ENCODE results near the gene SLC25A23. TPM values are rescaled to one million over a fixed set of nuclear protein-coding genes. Genes with fewer than 3 reads are reported as not detected.

Gene SLC25A23
- total RNA-seq, 1 experiment from 2014 or later: 42.9 TPM

DNA sequence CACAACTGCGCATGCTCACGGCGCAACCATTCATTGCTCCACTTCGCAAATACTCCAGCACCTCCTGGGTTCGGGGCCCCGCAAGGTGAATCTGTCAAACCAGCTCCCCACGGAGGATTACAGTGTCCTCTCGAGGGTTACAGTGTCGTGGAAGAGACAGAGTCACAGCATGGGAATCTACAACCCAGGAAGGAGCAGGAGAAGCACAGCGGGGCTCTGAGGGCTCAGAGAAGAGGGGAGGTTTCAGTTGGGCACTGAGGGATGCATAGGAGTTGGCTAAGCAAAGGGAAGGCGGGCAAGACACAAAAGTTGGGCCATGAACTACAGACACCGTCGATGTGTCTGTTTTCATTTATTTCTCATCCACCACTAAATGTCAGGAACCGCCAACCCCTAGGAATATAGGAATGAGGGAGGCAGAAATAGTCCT is 65.6 kb downstream of the SLC25A23 start:
- H3K4me1 ChIP-seq (ENCODE audit: insufficient read depth, low read length): peaks cover 3% of the 10 kb centered on the region; the same call in 1 of the 2 replicates
- H4K91ac ChIP-seq (ENCODE audit: insufficient read length, low read depth, low read length): no peak overlapping the region
- H4K5ac ChIP-seq (ENCODE audit: insufficient read length, low read depth, low read length): no peak overlapping the region
- no peak overlapping the region for H2BK20ac ChIP-seq (ENCODE audit: low read depth, low read length, poor library complexity, severe bottlenecking)
- Mint-ChIP-seq H3K36me3 (ENCODE audit: insufficient read depth in 1 of 3, low read depth in 3 of 3) (peaks cover 6 to 20% (median 15%) of the 10 kb centered on the region in 3 experiments), H3K4me3 (peak overlapping the region; percentile 97), H3K4me1 (peaks cover 18 to 26% of the 10 kb centered on the region in 2 experiments), H3K27me3 (ENCODE audit: low read depth) (no peaks in the 10 kb centered on the region), H3K27ac (peak overlapping the region; percentile 94 to 98 (median 98)), H3K9me3 (no peaks in the 10 kb centered on the region)
- no peak overlapping the region for H2BK5ac ChIP-seq (ENCODE audit: insufficient read length, low read length)
- no peak overlapping the region for H3K18ac ChIP-seq (ENCODE audit: insufficient read length, low read depth, low read length)
- peak overlapping the region; percentile 64 for H3K9ac ChIP-seq (ENCODE audit: extremely low read depth, insufficient read length, low read length)
- no peaks in the 10 kb centered on the region for H3K9me3 ChIP-seq (ENCODE audit: control insufficient read depth, low read depth, low read length)
- H3K4ac ChIP-seq (ENCODE audit: low read depth, low read length): no peak overlapping the region
- H2AFZ ChIP-seq (ENCODE audit: low read length): no peak overlapping the region
- H3K27me3 ChIP-seq (ENCODE audit: insufficient read depth, low read length): no peaks in the 10 kb centered on the region
- H2BK12ac ChIP-seq (ENCODE audit: insufficient read length, low read depth, low read length): no peak overlapping the region
- WGBS (ENCODE audit: extremely low coverage, insufficient read length, low lambda C conversion rate): no CpG with 5 or more reads among the region's 14 CpGs
- peaks cover 6% of the 10 kb centered on the region for H3K23me2 ChIP-seq (ENCODE audit: insufficient read length, low read depth, low read length, poor library complexity, severe bottlenecking)
- H3K23ac ChIP-seq (ENCODE audit: insufficient read length, low read depth, low read length): no peak overlapping the region
- no peak overlapping the region for H2BK120ac ChIP-seq (ENCODE audit: low read depth, low read length, poor library complexity, severe bottlenecking)
- no peak overlapping the region for H3K27ac ChIP-seq (ENCODE audit: insufficient read length, low read depth, low read length)
- H3K79me1 ChIP-seq (ENCODE audit: insufficient read depth, low read depth, low read length, poor library complexity, severe bottlenecking): peaks cover 9% of the 10 kb centered on the region
- no peak overlapping the region for H3K56ac ChIP-seq (ENCODE audit: insufficient read length, low read depth, low read length)
- no peak overlapping the region for H4K8ac ChIP-seq (replicated peaks; ENCODE audit: insufficient read length, low read depth, low read length)
- H2AK5ac ChIP-seq (ENCODE audit: insufficient read length, low read length): no peak overlapping the region
- H3K79me2 ChIP-seq (ENCODE audit: insufficient read depth, low read length): peaks cover 3% of the 10 kb centered on the region; the same call in 1 of the 2 replicates
- no peak overlapping the region for H3K14ac ChIP-seq (ENCODE audit: insufficient read depth, low read length)
- no peak for DNase-seq
- TF ChIP-seq, protein P1, sequence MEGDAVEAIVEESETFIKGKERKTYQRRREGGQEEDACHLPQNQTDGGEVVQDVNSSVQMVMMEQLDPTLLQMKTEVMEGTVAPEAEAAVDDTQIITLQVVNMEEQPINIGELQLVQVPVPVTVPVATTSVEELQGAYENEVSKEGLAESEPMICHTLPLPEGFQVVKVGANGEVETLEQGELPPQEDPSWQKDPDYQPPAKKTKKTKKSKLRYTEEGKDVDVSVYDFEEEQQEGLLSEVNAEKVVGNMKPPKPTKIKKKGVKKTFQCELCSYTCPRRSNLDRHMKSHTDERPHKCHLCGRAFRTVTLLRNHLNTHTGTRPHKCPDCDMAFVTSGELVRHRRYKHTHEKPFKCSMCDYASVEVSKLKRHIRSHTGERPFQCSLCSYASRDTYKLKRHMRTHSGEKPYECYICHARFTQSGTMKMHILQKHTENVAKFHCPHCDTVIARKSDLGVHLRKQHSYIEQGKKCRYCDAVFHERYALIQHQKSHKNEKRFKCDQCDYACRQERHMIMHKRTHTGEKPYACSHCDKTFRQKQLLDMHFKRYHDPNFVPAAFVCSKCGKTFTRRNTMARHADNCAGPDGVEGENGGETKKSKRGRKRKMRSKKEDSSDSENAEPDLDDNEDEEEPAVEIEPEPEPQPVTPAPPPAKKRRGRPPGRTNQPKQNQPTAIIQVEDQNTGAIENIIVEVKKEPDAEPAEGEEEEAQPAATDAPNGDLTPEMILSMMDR (conservative IDR thresholded peaks at IDR 0.05): no peak
- H2BK15ac ChIP-seq (ENCODE audit: low read depth, low read length): no peak overlapping the region
- no peak overlapping the region for H3T11ph ChIP-seq (ENCODE audit: low read length)
- peak overlapping the region; percentile 90 for H3K4me2 ChIP-seq (ENCODE audit: insufficient read depth, insufficient read length, low read length)
- no peaks in the 10 kb centered on the region for H4K20me1 ChIP-seq (ENCODE audit: control insufficient read depth, insufficient read depth, insufficient read length)

Measured in H9 (cell line).